ENCODE results near the gene MFAP4.

Gene MFAP4

GRCh38 chr17:19347323-19348080, 39.5 kb downstream of the MFAP4 start:
- DNase-seq, result no peak

GRCh38 chr17:19346351-19347255, 40.4 kb downstream of the MFAP4 start:
- DNase-seq, result no peak

- DNase-seq, result no peak
These were observed 41.3 kb downstream of the MFAP4 start for GRCh38 chr17:19345486-19346350.

DNA sequence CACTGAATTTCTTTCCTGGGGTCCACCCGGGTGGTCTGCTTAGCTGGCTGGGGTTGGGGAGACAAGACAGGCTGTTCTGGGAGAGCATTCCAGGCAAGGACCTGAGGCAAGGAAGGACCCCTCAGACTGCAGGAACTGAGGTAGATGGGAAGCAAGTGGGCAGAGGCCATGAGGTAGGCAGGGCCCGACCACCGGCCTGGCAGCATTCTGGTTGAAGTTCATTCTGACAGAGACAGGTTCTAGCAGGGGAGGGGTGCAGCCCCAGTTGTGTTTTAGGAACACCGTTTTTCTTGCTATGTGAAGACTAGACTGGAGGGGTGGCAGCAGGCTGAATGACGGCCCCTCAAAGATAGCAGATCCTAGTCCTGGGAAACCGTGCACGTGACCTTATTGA, 41.9 kb downstream of the MFAP4 start:
- DNase-seq, result no peak

GRCh38 chr17:19344311-19345066, 42.5 kb downstream of the MFAP4 start:
- no peak for DNase-seq

- no peak for DNase-seq
These were observed 43.3 kb downstream of the MFAP4 start for GRCh38 chr17:19343671-19344151.

DNA sequence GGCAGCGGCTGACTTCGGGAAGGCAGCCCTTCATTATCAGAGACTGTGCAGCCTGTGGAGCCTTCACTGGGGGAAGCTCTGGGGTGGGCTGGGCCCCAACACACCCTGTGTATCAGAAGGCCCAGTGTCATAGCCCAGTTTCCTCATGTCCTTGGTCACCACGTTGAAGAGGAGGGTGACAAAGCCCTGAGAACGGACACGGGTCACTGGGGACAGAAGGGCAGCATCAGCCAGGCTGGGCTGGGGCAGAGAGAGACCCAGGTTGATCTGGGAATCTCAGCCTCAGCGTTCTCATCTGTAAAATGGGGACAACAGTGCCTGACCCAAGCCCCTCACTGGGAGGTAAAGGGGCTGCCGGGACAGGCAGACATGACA, 43.7 kb downstream of the MFAP4 start:
- DNase-seq, result no peak

DNA sequence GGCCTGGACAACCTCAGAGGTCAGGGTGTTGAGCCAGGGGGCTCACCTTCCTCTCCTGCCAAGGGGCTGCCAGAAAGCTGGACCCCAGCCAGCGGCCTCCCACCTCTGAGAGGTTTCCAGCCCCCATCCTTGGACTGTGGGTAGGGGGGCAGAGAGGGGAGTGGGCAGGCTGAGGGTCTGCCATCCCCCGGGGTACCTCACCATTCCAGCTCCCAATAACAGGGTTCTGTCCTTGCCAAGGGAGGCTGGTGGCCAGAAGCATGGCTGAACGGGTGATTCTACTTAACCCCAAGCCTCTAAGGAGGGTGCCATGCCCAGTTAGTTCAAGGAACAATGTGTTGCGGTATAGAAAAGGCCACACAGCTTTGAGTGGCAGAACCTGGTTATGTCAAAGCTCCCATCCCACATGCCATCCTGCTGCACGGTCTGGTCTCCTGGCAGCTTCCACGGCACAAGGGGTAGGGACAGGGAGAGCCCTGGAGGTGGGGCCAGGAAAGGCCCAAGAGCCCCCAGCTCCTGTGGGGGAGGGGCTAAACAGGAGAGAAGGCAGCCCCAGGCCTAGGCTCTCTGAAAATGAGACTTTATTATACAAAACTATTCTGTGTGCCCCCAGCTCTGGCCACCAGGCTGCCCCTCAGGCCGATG, 44.3 kb downstream of the MFAP4 start:
- DNase-seq, result no peak

DNA sequence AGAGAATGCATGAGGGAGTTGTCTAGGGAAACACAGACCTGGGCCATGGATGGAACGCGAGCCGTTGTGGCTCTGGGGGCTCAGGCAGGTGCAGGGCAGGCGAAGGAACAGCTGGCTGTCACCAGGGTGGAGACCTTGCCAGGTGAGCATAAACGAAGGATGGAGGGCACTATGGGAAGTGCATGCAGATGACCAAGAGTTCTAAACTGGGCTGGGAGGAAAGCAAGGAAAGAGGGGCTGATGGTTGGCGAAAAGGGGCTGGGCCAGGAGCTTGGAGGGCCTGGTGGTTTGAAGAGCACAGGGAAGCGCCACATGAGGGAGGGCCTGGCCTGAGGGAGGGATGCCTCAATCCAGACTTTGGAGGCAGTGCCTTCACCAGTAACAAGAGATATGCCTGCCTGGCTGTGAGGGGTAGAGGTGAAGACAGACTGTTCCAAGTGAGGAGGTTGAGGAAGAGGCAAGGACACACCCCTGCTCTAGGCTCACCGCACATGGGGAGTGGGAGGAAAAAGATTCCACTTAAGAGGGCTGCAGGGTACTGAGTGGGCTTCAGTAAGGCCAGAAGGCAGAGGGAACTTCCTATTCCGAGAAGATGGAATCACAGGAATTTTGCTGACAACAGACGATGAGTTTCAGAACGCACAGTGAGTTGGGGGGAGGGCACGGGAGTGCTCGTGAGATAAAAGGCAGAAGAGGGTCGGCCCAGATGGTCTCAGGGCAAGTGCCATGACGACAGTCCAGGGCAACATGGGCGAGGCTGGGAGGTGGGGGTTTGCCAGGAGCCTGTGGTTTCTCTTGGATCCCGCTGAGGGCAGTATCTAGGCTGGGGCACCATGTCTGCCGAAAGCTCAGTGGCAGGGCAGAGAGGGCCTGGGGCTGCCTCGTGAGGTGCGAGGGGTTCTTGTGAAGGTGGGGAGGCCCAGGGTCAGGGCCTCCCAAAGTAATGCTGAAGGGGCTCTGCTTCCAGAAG, 45.1 kb downstream of the MFAP4 start:
- DNase-seq, result no peak

- DNase-seq, result no peak
These were observed 45.8 kb downstream of the MFAP4 start for GRCh38 chr17:19341211-19341631.

DNA sequence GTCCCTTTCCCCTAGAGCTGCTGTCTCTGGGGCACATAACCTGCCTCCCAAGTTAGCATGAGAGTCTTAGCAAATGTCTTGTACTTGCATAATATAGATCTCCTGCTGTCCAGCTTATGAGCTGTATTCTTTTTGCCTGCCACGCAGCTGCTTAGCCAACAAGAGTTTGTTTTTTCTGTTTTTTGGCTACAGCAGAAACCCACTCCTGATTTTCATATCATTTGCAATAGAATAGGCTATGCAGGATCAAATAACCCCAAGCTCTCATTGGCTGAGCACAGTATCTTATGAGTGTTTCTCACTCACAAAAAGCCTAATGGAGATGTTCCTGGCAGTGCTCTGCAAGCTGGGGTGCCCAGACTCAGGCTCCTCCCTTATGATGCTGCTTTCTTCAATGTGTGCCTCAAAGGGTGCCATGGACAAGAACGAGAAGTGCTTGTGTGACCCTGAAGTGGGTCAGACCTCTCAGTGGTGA, 47.6 kb downstream of the MFAP4 start:
- no peak for DNase-seq

DNA sequence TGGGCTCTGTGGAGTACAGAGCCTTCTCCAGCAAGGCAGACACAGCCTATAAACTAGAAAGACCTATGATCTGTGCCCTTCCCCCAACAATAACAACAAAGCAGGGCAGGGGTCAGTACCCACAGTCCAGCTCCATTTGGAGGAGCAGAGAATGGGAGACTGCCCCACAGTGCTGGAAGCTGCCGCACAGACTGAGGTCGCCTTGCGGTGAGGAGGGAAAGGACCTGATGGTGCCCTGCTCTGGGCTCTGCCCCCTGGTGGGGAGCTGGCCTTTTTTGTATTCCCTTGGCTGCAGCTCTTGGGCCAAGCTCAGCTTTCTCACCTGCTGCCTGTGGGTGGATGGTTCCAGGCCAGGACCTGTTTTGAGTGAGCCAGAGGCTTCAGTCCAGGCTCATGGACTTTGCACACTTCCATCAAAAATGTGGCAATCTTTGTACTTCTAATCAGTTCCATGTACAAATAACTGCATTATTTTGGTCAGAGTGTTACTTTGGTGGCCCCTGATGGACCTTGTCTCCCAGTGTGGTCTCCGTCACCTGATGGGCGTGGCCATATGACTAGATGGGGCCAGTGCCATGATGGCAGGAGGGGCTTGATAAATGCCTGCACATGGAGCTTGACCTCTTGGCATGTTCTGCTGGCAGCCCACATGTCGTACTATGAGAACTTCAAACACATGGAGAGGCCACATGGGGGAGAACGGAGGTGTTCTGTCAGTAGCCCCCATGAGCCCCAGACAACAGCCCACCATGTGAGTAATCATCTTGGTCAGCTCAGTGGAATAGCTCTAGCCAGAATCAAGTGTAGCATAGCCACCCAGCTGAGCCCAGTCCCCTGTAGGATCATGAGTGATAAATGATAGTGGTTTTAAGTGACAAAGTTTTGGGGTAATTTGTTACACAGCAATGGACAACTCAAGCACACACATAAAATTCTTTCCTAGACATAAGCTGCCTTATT, 48.7 kb downstream of the MFAP4 start:
- peak; percentile 48 for DNase-seq

GRCh38 chr17:19337712-19338023, 49.3 kb downstream of the MFAP4 start:
- DNase-seq, result no peak

DNA sequence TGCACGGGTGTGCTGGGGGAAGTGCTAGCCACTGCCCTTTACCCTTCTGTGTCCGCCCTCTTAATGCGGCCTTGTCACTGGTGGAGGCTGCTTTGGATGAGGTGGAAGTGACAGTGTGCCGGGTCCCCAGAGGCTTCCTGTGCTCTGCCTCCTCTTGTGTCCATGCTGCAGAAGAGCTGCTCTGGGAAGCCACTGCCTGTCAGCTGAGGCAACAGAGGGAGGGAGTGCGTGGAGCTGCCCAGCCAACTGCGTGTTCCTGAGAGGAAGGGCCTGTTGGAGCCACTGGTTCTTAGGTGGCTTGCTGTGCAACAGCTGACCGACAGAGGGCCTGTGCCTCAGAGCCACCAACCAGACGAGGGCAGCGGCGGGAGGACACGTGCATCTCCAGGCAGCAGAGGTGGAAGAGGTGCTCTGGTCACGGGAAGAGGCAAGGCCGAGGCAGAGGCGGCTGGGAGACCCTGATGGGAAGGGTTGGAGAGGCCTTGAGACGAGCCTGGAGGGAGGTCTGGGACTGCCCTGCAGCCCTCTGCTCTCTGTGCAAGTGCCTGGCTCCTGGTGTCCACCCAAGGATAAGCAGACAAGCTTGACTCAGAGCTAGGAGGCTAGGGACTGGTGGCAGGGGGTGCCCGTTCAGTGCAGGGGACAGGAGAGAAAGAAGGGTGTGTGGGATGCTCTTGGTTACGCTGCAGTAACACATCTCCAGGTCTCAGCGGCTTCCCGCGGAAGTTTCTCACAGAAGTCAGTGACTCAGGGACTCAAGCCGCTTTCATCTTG, 49.9 kb downstream of the MFAP4 start:
- DNase-seq, result no peak

GRCh38 chr17:19335951-19336631, 50.9 kb downstream of the MFAP4 start:
- DNase-seq, result no peak

- DNase-seq, result no peak
These were observed 52.7 kb downstream of the MFAP4 start for GRCh38 chr17:19334331-19334730.

DNA sequence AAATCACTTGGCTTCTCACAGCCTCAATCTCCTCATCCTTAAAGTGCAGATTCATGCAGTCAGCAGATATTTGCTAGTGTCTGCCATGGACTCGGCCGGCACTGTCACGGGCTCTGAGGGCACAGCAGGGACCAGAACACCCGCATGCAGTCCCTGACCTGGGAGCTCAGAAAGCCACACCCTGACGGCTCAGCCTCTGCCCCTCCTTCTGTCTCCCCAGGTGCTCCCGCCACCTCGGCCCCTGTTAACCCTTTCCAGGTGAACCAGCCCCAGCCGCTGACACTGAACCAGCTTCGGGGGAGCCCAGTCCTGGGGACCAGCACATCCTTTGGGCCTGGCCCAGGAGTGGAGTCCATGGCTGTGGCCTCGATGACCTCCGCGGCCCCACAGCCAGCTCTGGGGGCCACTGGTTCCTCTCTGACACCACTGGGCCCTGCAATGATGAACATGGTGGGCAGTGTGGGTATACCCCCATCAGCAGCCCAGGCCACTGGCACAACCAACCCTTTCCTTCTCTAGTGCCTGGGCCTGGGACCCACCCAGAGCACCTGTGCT, 53.2 kb downstream of the MFAP4 start:
- no peak for DNase-seq

Data from T-helper 9 cell (primary cell).